ENCODE results near the gene HSPB7. TPM values are rescaled to one million over a fixed set of nuclear protein-coding genes. Genes with fewer than 3 reads are reported as not detected.
"Not testable (repeated sequence)": the region's sequence is repeated elsewhere in the genome, so short reads cannot be mapped to it uniquely, and the experiment has no call there.

Gene HSPB7
- total and polyA plus RNA-seq, 2 donors (not counting 1 experiment from before 2014, with no cell fraction given), result 4.5 to 10.1 TPM

GRCh38 chr1:16063921-16064320, 46.1 kb upstream of the HSPB7 start:
- Histone ChIP-seq H3K27me3 (ENCODE audit: control insufficient read depth, insufficient read depth, low read length) (peaks cover 7% of the 10 kb centered on the region), H3K79me2 (ENCODE audit: control insufficient read depth, insufficient read depth, low read length) (no peaks in the 10 kb centered on the region), H3K27ac (ENCODE audit: insufficient read depth, low read length) (no peak overlapping the region), H2AFZ (ENCODE audit: low read length) (no peak overlapping the region), H3K9me3 (ENCODE audit: control insufficient read depth, insufficient read depth, low read depth, low read length) (no peaks in the 10 kb centered on the region), H3K4me2 (ENCODE audit: extremely low read depth, insufficient read depth, low read length) (no peak overlapping the region), H3K36me3 (ENCODE audit: control insufficient read depth, insufficient read depth, low read length) (no peaks in the 10 kb centered on the region), H4K20me1 (ENCODE audit: control insufficient read depth, extremely low read depth, insufficient read depth, low read length) (no peaks in the 10 kb centered on the region), H3K4me3 (replicated peaks in 1 of 4; ENCODE audit: control extremely low read depth in 1 of 4, insufficient read depth in 1 of 4, low read depth in 3 of 4, low read length in 4 of 4) (no peak overlapping the region), H3K9ac (ENCODE audit: insufficient read depth, low read length) (no peak overlapping the region), H3K4me1 (ENCODE audit: control insufficient read depth, extremely low read depth, insufficient read depth, low read length) (no peaks in the 10 kb centered on the region)
- TF ChIP-seq EZH2 (IDR thresholded peaks at IDR 0.05; ENCODE audit: low read length, missing control alignments), result no peak
- TF ChIP-seq, protein P1, sequence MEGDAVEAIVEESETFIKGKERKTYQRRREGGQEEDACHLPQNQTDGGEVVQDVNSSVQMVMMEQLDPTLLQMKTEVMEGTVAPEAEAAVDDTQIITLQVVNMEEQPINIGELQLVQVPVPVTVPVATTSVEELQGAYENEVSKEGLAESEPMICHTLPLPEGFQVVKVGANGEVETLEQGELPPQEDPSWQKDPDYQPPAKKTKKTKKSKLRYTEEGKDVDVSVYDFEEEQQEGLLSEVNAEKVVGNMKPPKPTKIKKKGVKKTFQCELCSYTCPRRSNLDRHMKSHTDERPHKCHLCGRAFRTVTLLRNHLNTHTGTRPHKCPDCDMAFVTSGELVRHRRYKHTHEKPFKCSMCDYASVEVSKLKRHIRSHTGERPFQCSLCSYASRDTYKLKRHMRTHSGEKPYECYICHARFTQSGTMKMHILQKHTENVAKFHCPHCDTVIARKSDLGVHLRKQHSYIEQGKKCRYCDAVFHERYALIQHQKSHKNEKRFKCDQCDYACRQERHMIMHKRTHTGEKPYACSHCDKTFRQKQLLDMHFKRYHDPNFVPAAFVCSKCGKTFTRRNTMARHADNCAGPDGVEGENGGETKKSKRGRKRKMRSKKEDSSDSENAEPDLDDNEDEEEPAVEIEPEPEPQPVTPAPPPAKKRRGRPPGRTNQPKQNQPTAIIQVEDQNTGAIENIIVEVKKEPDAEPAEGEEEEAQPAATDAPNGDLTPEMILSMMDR (conservative IDR thresholded peaks at IDR 0.05 in 1 of 2, IDR thresholded peaks at IDR 0.05 in 1 of 2; ENCODE audit: low read depth in 1 of 2, low read length in 2 of 2), result no peak
- no peak for DNase-seq (ENCODE audit: low read depth in 2 of 2)

GRCh38 chr1:16063226-16063829, 45.5 kb upstream of the HSPB7 start:
- no peaks in the 10 kb centered on the region for H3K36me3 ChIP-seq (ENCODE audit: control insufficient read depth, insufficient read depth, low read length)
- no peak overlapping the region for H2AFZ ChIP-seq (ENCODE audit: low read length)
- H3K9ac ChIP-seq (ENCODE audit: insufficient read depth, low read length), result no peak overlapping the region
- no peak for TF ChIP-seq EZH2 (IDR thresholded peaks at IDR 0.05; ENCODE audit: low read length, missing control alignments)
- TF ChIP-seq, protein P1 (conservative IDR thresholded peaks at IDR 0.05 in 1 of 2, IDR thresholded peaks at IDR 0.05 in 1 of 2; ENCODE audit: low read depth in 1 of 2, low read length in 2 of 2), result no peak
- no peaks in the 10 kb centered on the region for H3K79me2 ChIP-seq (ENCODE audit: control insufficient read depth, insufficient read depth, low read length)
- H4K20me1 ChIP-seq (ENCODE audit: control insufficient read depth, extremely low read depth, insufficient read depth, low read length), result no peaks in the 10 kb centered on the region
- no peak for DNase-seq (ENCODE audit: low read depth in 2 of 2)
- H3K9me3 ChIP-seq (ENCODE audit: control insufficient read depth, insufficient read depth, low read depth, low read length), result no peaks in the 10 kb centered on the region
- H3K4me3 ChIP-seq (replicated peaks in 1 of 4; ENCODE audit: control extremely low read depth in 1 of 4, insufficient read depth in 1 of 4, low read depth in 3 of 4, low read length in 4 of 4), result no peak overlapping the region
- H3K27me3 ChIP-seq (ENCODE audit: control insufficient read depth, insufficient read depth, low read length), result peaks cover 7% of the 10 kb centered on the region
- no peak overlapping the region for H3K27ac ChIP-seq (ENCODE audit: insufficient read depth, low read length)
- no peak overlapping the region for H3K4me2 ChIP-seq (ENCODE audit: extremely low read depth, insufficient read depth, low read length)
- no peaks in the 10 kb centered on the region for H3K4me1 ChIP-seq (ENCODE audit: control insufficient read depth, extremely low read depth, insufficient read depth, low read length)

DNA sequence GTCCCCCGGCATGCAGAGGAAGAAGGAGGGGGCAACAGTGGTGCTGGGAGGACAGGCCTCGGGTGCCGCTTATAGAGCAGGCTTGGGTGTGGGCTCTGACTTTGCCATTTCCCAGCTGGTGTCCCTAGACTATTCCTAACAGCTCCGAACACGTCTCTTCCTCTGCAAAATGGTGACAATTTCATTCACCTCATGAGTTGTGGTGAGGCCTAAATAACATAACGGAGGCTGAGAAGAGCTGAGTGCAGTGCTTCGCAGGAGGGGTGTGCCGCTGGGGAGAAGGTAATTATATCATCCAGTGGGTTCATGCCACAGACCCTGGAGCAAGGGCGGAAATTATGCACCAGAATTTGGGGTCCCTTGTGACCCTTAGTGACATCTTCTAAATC, 44.8 kb upstream of the HSPB7 start:
- not testable (repeated sequence) for DNase-seq (ENCODE audit: low read depth in 2 of 2); H3K4me1 ChIP-seq (ENCODE audit: control insufficient read depth, extremely low read depth, insufficient read depth, low read length); H3K36me3 ChIP-seq (ENCODE audit: control insufficient read depth, insufficient read depth, low read length)

DNA sequence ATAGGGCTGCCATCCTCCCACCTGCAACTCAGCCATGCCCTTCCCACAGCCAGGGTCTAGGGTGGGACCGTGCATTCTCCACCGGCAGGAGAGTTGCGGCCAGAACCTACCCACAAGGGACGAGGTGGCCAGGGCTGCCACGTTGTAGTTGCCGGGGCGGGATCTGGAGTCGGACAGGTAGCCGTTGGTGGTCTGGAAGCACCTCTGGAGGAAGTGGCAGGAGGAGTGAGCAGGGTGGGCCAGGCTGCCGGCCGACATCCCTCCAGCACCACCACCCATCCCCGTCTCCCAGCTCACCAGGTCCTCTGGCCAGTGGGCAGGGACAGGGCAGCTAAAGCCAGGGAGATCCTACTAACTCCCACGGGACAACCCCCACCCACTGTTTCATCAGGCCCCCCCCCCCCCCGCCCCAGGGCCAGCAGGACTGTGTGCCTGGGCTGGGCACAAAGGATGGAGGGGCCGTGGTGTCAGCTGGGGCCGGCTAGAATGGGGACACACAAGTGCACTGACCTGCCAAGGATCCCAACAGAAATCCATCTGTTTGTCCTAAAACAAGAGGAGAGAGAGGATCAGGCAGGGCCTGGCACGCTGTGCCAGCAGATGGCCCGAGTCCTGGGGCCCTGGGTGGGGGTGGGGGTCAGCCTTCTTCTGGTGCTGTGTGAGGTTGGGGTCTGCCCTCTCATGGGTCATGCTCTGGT, 44.3 kb upstream of the HSPB7 start:
- H3K9ac ChIP-seq (ENCODE audit: insufficient read depth, low read length); H3K4me3 ChIP-seq (replicated peaks in 1 of 4; ENCODE audit: control extremely low read depth in 1 of 4, insufficient read depth in 1 of 4, low read depth in 3 of 4, low read length in 4 of 4); H3K27ac ChIP-seq (ENCODE audit: insufficient read depth, low read length); H3K4me2 ChIP-seq (ENCODE audit: extremely low read depth, insufficient read depth, low read length); H4K20me1 ChIP-seq (ENCODE audit: control insufficient read depth, extremely low read depth, insufficient read depth, low read length); DNase-seq (ENCODE audit: low read depth in 2 of 2); H2AFZ ChIP-seq (ENCODE audit: low read length); H3K79me2 ChIP-seq (ENCODE audit: control insufficient read depth, insufficient read depth, low read length); H3K4me1 ChIP-seq (ENCODE audit: control insufficient read depth, extremely low read depth, insufficient read depth, low read length); H3K27me3 ChIP-seq (ENCODE audit: control insufficient read depth, insufficient read depth, low read length); H3K9me3 ChIP-seq (ENCODE audit: control insufficient read depth, insufficient read depth, low read depth, low read length); H3K36me3 ChIP-seq (ENCODE audit: control insufficient read depth, insufficient read depth, low read length): not testable (repeated sequence)

More for the DNA sequence above, 44.8 kb upstream of the HSPB7 start:
- H3K27ac ChIP-seq (ENCODE audit: insufficient read depth, low read length); H3K4me2 ChIP-seq (ENCODE audit: extremely low read depth, insufficient read depth, low read length); H3K79me2 ChIP-seq (ENCODE audit: control insufficient read depth, insufficient read depth, low read length); H3K9ac ChIP-seq (ENCODE audit: insufficient read depth, low read length); H4K20me1 ChIP-seq (ENCODE audit: control insufficient read depth, extremely low read depth, insufficient read depth, low read length); H3K9me3 ChIP-seq (ENCODE audit: control insufficient read depth, insufficient read depth, low read depth, low read length); H3K27me3 ChIP-seq (ENCODE audit: control insufficient read depth, insufficient read depth, low read length); H2AFZ ChIP-seq (ENCODE audit: low read length); H3K4me3 ChIP-seq (replicated peaks in 1 of 4; ENCODE audit: control extremely low read depth in 1 of 4, insufficient read depth in 1 of 4, low read depth in 3 of 4, low read length in 4 of 4): not testable (repeated sequence)

Data from fibroblast of lung (primary cell).